ENCODE results near the gene SLC25A25.

DNA sequence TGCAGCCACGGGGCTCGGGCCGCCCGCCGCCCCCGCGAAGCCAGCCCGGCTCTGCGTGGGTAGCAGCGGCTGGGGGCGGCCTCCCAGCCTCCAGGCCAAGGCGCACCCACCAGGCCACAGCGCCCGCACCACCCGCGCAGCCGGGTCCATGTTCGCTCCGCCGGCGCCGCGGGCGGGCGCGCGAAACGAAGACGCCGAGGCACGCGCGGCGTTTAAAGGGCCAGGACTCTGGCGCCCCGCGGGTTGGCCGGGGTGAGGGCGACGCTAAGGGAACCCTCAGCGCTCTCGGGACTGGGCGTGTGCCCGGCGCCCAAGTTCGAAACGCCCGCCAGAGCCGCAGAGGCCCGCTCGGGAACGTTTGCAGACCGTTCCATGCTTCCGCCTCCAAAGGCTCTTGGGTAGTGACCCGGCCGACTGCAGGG lies 59.5 kb downstream of the SLC25A25 start, which contains the start of gene PTGES2:
- peak in 1 of 2 donors; percentile 47 for TF ChIP-seq POLR2A (IDR thresholded peaks at IDR 0.05)
- TF ChIP-seq, protein P1, sequence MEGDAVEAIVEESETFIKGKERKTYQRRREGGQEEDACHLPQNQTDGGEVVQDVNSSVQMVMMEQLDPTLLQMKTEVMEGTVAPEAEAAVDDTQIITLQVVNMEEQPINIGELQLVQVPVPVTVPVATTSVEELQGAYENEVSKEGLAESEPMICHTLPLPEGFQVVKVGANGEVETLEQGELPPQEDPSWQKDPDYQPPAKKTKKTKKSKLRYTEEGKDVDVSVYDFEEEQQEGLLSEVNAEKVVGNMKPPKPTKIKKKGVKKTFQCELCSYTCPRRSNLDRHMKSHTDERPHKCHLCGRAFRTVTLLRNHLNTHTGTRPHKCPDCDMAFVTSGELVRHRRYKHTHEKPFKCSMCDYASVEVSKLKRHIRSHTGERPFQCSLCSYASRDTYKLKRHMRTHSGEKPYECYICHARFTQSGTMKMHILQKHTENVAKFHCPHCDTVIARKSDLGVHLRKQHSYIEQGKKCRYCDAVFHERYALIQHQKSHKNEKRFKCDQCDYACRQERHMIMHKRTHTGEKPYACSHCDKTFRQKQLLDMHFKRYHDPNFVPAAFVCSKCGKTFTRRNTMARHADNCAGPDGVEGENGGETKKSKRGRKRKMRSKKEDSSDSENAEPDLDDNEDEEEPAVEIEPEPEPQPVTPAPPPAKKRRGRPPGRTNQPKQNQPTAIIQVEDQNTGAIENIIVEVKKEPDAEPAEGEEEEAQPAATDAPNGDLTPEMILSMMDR (IDR thresholded peaks at IDR 0.05) = no peak
